DLD1 (cell line): ENCODE data around the gene R3HDM1.
"Not testable (repeated sequence)": the region's sequence is repeated elsewhere in the genome, so short reads cannot be mapped to it uniquely, and the experiment has no call there.

ENCODE experiments used
- in situ Hi-C: cut with HindIII; loops from 2 replicates; pipeline ENCODE4 v1.10.0; 2017; ENCODE audit warnings: low sequenced_read_pairs

The R3HDM1 gene

DNA sequence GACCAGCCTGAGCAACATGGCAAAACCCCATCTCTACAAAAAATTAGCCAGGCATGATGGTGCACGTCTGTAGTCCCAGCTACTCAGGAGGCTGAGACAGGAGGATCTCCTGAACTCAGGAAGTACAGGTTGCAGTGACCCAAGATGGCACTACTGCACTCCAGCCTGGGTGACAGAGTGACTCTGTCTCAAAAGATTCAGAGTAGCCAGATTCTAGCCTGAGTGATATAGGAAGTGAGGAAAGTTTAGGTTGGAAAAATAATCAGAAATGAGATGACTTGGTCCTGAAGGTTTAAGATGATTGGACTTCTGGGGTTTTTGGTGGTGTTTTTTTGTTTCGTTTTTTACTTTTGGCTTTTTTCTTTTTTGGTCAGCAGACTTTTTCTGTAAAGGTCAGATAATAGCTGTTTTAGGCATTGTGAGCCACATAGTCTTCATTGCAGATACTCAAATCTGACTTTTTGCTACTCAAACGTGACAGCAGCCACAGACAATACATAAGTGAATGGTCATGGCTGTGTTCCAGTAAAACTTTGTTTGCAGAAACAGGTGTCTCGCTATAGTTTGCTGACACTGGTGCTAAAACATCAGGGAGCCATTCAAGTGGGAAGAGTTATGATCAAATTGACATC lies 106.3 kb downstream of the R3HDM1 start:
- in situ Hi-C loops: no loop called here

GRCh38 chr2:135638825-135639224 lies 107.5 kb downstream of the R3HDM1 start:
- in situ Hi-C loops: no loop called here

GRCh38 chr2:135641156-135642068 lies 110.1 kb downstream of the R3HDM1 start:
- in situ Hi-C loops: no loop called here

GRCh38 chr2:135647836-135648579 lies 116.7 kb downstream of the R3HDM1 start:
- in situ Hi-C loops: no loop called here

GRCh38 chr2:135650721-135651120 lies 119.4 kb downstream of the R3HDM1 start:
- in situ Hi-C loops: no loop called here

- in situ Hi-C loops: no loop called here
These were observed 120.4 kb downstream of the R3HDM1 start for GRCh38 chr2:135651717-135652116.

GRCh38 chr2:135654239-135654638 lies 123.0 kb downstream of the R3HDM1 start:
- in situ Hi-C loops: not testable (repeated sequence)

- in situ Hi-C loops: no loop called here
These were observed 126.7 kb downstream of the R3HDM1 start for GRCh38 chr2:135657806-135658582.

- in situ Hi-C loops: no loop called here
These were observed 130.8 kb downstream of the R3HDM1 start for GRCh38 chr2:135662088-135662487.

- in situ Hi-C loops: no loop called here
These were observed 131.9 kb downstream of the R3HDM1 start for GRCh38 chr2:135663148-135663700.

- in situ Hi-C loops: no loop called here
These were observed 133.4 kb downstream of the R3HDM1 start for GRCh38 chr2:135664623-135665068.

DNA sequence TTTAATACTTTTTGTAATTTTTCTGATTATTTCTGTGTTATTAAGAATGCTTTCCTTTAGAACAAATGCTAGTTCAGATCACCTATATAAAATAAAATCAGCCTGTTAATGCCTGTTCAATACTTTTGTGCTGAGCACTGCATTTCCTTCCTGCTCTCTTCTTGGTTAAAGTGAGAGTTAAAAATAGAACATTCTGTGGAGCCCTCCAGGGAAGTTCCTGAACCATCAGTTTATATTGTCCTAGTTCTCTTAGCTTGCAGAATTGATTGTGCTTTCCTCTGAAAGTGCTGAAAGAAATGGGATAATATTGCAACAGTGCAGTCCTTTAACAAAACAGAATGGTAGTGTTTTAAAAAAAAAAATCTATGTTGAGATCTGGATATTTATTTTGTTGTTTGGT lies 135.8 kb downstream of the R3HDM1 start:
- in situ Hi-C loops: no loop called here

- in situ Hi-C loops: no loop called here
These were observed 143.2 kb downstream of the R3HDM1 start for GRCh38 chr2:135674453-135674852.

DNA sequence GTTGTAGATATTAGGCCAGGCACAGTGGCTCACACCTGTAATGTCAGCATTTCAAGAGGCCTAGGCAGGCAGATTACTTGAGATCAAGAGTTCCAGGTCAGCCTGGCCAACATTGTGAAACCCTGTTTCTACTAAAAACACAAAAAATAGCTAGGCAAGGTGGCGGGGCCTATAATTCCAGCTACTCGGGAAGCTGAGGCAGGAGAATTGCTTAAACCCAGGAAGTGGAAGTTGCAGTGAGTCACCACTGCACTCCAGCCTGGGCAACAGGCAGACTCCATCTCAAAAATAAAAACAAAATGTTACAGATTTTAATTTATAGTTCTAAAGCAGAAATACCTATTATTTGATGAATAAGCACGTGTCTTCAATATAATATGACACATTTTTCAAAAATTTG lies 144.7 kb downstream of the R3HDM1 start:
- in situ Hi-C loops: no loop called here

- in situ Hi-C loops: no loop called here
These were observed 147.8 kb downstream of the R3HDM1 start for GRCh38 chr2:135679125-135679524.

DNA sequence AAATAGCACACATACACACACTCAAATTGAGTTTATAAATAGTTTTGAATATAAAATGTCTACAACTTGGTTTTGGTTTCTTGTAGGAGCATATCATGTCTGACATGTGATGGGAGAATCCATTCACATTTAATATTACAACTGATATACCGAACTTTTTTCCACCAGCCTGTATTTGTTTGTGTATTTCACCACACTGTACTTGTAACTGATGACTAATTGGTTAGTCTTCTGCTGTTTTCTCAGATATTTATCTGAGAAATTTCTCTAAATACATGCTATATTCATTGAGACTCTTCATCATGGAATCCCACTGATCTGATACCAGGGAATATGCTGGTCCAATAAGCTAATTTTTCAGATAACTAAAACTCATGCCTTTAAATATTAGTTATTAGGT lies 154.1 kb downstream of the R3HDM1 start:
- in situ Hi-C loops: no loop called here

- in situ Hi-C loops: no loop called here
These were observed 157.7 kb downstream of the R3HDM1 start for GRCh38 chr2:135688978-135689377.

- in situ Hi-C loops: no loop called here
These were observed 158.4 kb downstream of the R3HDM1 start for GRCh38 chr2:135689679-135690078.

DNA sequence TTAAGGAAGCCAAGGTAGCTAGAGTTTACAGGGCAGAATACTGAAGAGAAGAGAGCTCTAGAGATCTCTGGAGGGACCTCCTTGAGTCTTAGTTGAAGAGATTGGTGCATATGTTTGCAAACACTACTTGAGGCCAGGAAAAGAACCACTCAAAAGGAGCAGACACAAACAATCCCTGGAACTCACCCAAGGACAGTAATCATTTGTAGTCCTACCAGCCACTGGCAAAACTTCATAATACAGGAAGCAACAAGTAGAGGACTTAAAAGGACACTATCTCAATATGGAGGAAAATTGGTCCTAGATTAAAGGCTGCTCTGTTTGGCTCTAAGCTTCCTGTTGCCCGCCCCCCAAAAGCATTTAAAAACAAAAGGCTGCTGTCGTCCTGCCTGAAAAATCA lies 163.4 kb downstream of the R3HDM1 start:
- in situ Hi-C loops: no loop called here

GRCh38 chr2:135698838-135699237 lies 167.6 kb downstream of the R3HDM1 start:
- in situ Hi-C loops: no loop called here
